ENCODE measurements around the gene FOXJ1.

Gene FOXJ1

DNA sequence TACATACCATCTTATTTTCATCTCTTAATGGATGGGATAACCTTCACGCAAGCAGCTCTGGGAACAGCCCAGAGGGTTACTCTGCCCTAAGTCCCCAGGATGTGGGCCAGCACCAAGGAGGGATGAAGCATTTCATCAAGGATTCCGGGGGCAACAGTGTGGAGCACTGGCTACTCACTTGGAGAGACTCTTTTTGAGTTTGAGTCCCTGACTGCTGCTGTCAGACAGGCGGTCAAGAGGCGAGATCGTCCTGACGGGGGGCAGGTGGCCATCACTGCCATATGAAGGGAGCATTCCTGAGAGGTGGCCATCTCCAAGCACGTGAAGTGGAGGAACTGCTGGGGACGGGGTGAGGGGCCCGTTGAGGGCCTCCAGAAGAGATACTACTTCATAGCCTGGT is 18.1 kb upstream of the FOXJ1 start:
- DNase-seq = no peak

DNA sequence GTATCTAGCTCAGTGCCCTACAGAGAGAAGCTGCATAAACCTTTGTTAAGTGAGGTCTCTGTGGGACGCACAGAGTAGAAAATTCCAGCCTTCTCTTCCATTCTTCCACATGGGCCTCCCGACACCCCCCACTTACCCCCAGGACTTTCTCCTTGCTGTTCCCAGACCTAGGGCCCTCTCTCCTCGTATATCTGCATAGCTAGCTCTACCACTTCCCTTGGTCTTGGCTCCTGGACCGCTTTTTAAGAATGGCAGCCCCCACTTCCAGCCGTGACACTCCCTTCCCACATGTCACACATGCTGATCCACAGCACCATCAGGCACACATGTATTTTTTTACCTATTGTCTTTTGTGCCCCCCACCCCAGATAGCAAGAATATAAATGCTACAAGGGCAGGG is 16.7 kb upstream of the FOXJ1 start:
- DNase-seq = no peak

DNA sequence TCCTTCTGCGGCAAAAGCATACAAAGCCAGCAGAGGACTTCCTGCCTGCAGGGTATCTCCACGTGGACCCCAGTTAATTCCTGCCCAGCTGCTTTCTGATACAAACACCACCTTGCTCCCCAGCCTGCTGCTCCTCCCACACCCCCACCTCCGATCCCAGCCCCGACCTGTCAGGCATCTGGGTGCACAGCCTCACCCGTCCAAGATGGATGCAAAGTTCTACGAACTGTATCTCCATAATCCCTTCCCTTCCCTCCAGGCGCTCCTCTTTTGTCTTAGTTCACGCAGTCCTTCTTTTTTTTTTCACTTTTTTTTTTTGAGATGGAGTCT is 15.6 kb upstream of the FOXJ1 start:
- DNase-seq = no peak

DNA sequence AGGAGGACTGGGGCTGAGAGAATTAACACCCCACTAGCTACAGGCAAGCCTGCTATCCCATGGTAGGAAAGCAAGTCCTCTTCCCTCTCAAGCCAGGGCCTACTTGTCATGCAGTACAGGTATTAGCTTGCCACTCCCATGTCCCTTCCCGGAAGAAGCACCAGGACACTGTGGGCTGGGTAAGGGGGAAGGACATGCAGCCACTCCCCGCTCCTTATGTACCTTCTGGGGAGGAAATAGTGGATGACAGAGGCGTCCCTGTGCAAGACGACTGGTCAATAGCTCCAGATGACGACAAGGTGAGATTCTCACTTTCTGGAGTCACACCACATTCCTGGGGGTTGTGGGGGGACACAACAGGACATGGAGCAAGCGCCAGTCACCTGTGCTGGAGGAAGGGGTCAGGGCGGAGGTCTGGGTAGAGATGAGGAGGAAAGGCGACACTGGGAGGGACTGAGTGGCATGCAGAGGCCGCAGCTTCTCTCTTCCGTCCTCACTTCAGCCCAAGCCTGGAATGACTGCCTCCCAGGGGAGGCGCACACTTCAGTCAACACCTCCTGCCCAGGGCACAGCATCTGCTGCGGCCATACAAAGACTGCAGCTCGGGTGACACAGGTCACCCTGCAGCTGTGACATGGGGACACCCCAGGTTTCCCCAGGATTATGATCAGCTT is 15.1 kb upstream of the FOXJ1 start:
- no peak for DNase-seq

DNA sequence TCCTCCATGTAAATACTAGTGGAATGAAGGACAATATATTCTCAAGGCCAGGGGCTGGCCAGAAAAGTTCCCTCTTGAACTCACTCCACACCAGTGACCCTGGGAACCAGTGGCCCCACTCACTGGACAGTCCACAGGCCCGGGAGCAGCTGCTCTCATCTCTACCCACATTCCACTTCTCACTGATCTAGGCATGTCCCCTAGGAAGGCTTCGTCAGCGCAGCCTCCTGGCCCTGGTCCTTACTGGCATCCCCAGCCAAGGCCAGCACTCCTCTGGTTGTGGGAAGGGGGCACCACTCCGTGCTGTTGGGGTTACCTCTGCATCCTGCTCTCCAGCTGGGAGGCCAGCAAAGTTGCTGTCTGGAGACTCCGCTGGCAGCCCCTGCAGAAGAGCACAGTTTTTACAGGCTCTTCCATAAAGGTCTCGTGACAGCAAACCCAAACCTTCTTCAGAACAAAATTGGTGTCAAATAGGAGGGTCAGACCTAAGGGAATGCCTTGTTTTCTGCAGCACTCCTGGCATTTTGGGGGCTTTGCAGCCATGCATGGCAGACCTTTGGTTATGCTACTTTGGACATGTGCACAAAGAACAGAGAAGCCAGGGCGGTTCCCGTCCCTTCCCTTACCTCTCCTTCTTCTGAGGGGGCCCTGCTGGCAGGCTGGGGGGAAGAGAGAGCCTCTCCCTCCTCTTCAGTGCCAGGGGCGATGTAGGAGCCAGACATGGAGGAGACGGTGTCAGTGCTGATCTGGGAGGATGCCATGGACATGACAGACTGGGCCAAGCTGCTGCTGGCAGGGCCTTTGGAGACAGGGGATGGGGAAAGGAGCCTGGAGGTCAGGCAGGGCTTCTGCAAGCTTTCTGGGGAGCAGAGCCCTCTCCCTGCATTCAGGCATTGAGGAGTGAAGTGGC is 14.1 kb upstream of the FOXJ1 start:
- no peak for DNase-seq

DNA sequence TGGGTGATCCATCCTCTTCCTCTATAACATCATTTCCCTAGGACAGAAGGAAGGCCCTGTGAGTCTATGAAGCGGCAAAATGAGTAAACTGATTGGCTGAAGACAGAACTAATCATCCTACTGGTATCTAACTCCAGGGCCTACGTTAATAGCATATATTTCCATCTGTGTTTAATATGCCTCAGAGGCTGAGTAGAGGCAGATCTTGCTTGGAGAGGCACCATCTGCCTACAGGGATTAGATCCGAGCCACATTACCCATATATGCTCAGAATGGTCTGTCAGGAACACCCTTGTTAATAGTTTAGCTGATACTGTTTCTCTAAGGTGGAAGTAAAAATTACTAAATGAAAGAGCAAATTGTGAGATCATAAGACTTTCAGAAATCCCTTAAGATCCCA is 13.2 kb upstream of the FOXJ1 start:
- no peak for DNase-seq

DNA sequence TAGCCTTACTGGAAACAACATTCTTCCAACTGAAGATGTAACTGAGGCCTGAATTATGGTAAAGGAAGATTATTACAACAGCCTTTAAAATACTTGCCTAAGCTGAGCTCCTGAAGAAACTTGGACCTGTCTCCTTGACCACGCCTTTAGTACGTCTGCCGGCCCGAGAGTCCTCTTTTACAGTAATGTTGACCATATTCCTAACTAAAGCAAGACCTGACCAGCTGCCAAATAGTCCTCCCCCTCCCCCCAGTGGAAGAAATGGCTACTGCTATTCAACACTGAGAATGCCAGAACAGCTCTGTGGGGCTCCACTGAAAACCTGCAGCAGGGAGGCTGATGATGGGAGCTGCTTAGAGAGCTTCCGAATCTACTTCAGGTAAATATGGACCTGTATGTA is 12.6 kb upstream of the FOXJ1 start:
- no peak for DNase-seq

DNA sequence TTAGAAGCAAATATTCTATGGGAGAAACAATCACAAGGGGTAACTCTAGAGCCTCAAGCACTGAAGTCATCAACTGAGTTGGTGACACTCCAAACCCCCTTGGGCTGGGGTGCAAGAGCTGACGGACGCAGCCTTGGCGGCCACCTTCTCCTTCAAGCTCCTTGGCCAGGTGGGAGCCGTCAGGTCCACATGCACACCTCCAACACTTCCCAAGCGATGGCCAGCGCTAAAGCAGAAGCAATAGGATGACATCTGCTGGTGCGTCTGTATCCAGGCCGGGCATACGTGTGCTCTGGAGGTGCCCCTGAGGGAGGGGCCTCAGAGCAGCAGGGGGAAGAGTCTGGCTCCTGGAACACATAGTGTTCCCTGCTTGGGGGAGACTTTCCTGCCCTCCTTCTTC is 12.2 kb upstream of the FOXJ1 start:
- no peak for DNase-seq

DNA sequence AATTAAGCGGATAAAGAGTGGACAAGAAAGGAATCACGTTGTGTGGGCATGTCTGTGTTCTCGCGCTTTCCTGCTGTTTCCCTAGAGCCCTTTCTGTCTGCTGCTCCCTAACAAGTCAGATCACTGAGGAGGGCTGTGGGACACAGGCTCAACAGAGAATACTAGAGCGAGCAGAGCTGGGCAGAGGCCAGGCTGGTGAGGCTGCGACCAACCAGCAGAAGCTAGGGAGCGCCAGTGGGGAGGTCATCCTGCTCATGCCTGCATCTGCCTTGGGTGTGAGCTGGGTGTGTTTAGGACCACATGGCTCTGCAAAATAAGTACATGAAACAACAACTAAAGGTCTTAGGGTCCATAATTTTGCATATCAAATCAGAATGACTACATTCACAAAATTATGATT is 11.5 kb upstream of the FOXJ1 start:
- DNase-seq = no peak

DNA sequence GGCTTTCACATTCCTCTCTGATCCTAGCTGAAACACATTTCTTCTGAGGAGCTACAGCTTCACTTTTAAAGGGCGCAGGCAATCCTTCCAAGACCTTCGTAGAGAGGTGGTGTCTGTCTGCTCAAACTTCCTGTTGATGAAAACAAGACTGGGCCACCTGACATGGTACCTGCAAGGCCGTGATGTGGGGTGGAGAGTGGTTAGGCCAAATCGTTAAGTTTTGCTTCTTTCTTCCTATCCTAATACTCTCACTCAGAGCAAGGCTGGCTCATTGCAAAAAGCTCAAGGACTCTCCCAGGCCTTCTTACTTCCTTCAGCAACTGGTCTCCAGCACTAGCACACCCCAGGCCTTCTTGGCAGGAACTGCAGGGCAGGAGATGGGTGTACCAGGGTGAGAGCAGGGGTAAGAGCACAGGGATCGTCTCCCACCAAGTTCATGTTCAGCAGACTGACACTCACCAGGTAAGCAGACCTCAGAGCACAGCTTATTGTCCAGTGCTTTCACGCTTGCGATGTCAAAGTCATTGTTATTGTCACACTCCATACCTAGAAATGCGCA is 10.9 kb upstream of the FOXJ1 start:
- no peak for DNase-seq

DNA sequence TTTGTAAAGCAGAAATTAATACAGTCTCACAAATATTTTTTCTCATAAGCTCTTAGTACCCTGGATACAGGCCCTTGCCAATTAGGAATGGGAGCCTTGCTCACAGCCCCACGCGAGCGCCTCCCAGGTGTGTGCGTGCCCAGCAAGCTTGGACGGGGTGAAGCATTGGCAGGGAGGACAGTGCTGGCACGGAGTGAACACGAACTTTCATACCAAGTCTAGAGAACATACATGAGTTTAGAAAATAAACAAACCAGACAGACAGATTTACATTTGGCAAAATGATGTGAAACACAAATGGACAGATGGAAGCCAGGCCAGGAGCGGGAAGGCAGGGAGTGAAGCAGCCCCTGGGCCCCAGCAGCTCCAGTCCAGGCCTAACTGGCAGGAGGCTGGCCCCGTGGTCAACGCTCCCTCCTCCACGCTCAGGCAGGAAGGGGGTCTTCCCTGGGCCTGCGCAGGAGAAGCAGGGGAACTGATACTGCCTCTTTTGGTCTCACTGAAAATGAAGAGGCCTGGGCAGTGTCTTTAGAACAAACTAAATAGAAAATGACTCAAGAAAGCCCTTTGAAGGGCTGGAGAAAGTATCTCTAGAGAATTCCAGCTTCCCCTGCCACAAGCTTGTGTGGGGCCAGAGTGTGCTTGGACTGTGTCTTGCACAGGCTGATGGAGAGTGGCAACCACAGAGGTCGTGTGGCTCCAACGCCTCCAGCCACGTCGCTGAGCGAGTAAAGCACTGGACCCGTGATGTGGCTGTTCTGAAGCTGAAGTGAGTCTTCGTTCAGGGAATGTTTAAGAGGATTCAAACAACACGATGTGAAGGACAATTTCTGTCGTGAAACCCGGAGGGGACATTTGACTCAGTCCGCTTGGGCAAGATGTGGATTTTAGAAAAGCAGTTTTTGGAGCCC is 9.9 kb upstream of the FOXJ1 start:
- no peak for DNase-seq

DNA sequence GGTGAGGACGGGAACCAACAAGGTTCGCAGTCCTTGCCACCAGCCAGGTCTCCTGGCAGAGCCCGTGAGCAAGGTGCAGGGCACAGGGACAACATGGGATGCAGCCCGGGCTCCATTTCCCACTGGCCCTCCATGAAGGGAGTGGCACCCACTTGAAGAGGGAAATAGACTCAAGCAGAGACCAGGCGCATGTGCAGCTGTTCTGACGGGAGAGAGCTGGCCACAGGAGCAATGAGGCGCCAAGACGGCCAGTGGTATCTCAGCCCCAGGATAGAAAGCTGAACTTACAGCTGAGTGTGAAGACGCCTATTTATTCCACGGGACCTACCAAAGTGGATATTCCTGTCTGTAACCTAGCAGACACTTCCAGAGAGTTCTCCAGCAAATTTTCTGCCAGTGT is 8.2 kb upstream of the FOXJ1 start:
- no peak for DNase-seq

DNA sequence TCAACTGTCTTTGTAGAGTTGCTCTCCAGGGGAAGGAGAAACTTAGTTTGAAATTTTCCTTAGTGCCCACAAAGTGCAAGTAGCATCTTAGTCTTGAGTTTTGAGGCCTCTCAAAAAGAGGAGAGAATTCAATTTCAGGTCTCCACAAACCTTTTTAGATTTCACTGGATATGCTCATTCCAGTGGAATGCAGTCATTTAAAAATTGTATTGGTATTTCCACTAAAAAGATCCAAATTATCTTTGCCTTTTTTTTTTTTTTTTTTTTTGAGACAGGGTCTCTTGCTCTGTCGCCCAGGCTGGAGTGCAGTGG is 6.9 kb upstream of the FOXJ1 start:
- DNase-seq = no peak

DNA sequence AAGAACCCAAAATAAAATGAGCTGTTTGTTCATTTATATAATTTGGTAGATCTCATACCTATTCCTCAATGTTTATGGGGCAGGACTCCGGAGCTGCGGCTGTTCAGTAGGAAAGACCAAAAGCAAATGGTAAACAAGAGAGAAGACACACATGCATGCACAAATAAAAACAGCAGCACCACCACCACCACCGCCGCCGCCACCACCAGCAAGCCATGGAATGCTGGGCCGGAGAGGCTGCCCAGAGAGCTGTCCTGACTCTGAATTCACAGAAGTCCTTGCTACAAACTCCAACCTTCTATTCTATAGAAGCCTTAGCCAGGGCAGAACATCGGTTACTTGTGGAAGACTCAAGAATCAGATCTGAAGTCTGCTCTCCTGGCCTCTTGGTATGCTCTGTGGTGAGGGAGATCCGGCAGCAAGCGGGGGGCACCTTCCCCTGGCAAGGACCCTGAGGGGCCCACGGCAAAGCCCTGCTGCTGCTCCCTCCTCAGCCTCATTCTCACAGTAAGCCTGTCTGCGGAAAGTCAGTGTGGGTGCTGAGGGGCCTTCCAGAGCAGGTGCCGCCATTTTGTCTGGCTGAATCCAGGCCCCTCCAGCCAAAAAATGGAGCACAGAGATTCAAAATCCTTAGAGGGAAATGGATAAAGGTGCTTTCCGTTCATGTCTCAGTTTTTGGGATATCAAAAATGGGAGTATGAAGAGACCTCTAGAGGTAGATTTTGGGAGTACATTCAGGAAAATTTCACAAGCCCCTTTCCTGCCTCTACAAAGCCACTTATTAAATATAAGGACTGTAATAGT is 6.4 kb upstream of the FOXJ1 start:
- DNase-seq = no peak

DNA sequence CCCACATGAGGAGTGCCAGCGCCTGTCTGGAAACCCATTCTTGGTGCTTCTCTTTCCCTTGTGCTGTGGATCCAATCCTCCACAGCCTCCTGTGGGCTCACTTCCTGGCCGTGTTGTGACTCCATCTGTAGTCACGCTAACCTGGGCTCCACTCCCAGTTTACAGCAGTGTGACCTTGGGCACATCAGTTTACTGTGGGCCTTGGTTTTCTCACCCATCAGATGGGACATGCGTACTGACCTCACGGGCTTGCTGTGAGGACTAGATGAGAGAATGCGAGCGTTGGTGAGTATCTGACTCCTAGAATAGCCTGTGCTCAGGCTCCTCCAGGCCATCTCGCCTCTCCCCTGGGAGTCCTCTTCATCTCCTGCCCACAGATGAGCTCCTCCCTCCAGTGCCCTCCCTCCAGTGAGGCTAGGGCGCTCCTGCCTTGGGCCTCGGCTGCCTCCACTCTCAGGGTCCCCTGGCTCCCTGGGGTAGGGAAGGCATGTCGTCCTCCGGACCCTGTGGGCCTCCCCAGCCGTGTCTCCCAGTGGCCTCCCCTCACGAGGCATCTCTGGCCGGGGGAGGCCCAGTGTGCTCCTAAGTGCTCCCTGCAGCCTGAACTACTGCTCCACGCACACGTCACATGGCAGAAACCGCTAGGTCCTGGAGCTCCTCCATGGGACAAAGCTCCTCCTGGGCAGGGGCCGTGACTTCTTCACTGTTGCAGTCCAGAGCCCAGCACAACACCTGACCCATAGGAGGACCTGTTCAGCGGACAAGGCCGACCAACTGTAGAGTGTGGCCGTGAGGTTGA is 5.2 kb upstream of the FOXJ1 start:
- DNase-seq = no peak

DNA sequence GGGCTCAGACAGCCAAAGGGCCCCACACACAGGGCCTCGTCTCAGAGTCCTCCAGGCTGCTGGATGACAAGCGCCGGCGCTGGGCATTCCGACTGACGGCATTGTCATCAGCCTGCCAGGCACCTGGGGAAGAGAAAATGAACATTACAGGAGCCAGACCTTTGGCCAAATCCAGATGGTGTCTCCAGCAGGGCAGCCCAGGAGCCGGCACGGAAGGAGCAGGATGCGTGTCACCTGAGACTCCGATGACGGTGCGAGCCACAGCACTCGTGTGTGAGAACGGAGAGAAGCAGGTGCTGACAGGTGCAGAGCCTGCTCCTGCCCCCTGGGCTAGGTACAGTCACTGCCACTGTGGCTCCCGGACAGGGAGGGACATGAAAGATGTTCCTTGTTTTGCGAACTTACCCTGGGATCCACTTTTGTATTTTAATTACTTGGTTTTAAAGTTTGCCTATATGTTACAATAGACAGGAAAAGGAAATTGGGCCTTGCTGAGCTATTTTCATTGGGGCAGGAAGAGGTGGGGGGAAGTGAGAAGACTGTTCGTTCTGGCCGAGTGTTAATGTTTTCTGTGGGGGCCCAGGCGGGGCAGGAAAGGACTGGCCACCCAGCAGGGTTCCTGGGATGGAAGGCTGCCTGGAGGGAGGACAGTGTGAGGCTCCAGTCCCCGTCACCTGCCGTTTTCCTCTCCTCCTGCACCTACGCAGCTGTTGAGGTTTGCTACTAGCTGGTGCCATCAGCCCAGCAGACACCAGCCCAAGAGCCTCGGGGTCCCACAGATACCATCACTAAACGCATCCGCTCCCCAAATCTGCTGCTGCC is 4.4 kb upstream of the FOXJ1 start:
- no peak for DNase-seq

DNA sequence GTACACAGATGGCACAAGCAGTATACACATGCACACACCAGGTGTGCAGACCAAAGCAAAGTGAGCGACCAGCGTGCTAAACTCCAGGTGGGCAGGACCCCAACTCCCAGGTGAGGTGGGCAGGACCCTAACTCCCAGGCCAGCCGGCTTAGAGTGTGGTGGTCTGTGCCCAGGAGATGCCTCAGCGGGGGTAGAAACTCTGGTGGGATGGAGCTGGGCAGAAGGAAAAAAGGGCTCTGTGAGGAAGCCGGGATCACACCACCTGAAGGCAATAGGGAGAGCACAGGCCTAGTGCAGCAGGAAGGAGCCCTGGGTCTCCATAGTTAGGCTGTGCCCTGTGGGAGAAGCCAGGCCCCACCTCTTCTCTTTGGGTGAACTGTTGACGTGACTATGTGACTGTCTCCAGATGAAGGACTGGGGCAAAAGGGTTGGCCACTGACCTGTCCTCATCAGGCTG is 1.6 kb upstream of the FOXJ1 start:
- no peak for DNase-seq

DNA sequence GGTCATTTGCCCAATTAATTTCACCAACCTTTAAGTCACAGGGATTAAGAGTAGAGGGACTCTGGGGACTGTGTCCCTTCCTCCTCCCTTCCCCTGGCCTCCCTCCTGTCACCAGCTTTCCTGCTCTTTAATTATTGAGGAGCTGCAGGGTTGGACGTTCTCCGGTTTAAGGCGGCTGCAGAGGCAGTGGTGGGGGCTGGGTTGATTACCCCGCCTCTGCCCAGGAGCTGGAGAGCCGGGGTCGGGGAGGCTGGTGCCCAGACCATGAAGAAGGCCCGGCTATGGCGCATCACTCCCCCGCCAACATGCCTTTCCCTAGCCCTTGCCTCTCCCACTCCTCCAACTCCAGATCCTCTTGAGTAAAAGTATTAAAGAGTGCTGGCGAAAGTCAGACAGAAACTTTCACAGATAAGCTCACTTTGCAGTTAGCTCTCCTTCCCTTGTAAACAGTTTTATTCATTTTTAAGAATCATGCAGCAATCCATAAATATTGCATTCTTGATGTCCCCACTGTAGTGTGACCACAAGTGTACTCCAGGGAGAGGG is 1.1 kb upstream of the FOXJ1 start:
- no peak for DNase-seq

DNA sequence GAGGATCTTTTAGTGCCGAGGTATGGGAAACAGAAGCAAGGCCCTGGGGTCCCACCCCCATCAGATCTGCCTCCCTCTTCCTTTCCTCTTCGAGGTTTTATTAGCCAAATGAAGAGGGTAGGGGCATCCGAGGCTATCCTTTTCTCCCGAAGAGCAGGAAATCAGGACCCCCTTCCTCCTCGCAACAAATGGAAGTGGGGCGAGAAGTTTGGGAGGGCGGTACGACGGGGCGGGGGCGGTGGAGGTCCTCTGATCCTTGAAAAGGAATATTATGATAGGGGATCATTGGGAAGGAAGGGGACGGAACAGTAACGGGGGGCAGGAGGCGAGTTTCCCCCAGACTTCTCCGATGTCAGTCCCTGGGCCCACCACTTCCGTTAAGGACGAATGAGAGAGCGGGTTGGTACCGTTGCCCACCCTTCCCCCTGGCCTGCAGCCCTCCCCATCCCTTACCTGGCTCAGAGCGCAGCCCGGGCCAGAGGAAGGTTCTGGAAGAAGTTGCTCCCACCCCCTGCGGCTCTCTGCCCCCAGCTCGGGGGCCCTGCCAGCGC is 309 bp downstream of the FOXJ1 start:
- no peak for DNase-seq
